Measurements from ENCODE around the gene PRPS2.

DNA sequence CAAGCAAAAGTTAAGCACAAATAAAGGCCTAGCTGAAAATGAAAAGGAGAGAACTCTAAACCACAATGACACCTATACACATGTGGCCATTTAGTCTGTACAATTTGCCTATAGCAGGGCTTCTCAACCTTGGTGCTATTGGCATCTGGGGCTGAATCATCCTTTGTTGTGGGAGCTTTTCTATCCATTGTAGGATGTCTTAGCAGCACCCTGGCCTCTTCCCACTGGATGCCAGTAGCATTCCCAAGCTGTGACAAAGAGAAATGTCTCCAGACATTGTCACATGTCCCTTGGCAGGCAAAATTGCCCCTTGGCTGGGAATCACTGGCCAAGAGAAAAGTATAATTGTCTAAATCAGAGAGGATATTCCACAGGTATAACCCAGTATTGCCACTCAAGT lies 13.5 kb upstream of the PRPS2 start:
- TF ChIP-seq TAF1 (IDR thresholded peaks at IDR 0.05; ENCODE audit: low read depth, low read length) (no peak), POLR2AphosphoS5 (IDR thresholded peaks at IDR 0.05; ENCODE audit: low read depth, low read length) (no peak), PAX5 (IDR thresholded peaks at IDR 0.05; ENCODE audit: insufficient read depth, low read length, severe bottlenecking) (no peak), POLR2A (IDR thresholded peaks at IDR 0.05; ENCODE audit: low read depth, low read length) (no peak), SPI1 (IDR thresholded peaks at IDR 0.05; ENCODE audit: low read depth, low read length) (no peak)

Data from GM12891 (cell line).